Mesenteric fat pad (tissue), 1 donor: Measurements from ENCODE around the gene SORT1. TPM values are rescaled to one million over a fixed set of nuclear protein-coding genes. Genes with fewer than 3 reads are reported as not detected.
"Not testable (repeated sequence)": the region's sequence is repeated elsewhere in the genome, so short reads cannot be mapped to it uniquely, and the experiment has no call there.

ENCODE experiments used
- DNase-seq: peaks from one replicate; pipeline ENCODE4 v3.0.0-alpha.2; 2020; ENCODE audit warnings: low spot score
- total RNA-seq: library from RNA; stranded (reverse); fragmentation: NEBNext Ultra II Directional; extraction: Animal tissue kit (Norgen Biotek cat#: 25700); gene quantifications from one replicate; pipeline ENCODE4 v1.2.1, GENCODE V29; 2021
- donor health status: DM: yes; HTN: yes; CAD: no.

SORT1 gene
- total RNA-seq, 1 donor from 2014 or later: 169 TPM

DNA sequence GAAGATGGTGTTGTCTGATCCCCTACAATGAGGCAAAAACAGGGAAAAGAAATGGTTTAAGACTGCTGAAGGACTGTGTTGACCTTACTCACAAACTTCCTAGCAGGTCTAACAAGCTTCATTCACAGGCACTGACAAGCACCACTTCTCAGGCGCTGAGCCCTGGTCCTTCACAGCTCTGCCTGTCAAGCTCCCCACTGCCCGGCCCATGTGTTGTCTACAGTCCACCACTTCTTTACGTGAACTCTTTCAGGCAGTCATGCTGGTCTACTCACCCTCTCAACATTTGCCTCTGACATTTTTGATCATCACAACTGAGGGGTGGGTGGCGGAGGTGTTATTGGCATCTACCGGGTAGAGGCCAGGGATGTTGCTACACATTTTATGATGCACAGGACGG lies 50.2 kb downstream of the SORT1 start:
- no peak for DNase-seq

DNA sequence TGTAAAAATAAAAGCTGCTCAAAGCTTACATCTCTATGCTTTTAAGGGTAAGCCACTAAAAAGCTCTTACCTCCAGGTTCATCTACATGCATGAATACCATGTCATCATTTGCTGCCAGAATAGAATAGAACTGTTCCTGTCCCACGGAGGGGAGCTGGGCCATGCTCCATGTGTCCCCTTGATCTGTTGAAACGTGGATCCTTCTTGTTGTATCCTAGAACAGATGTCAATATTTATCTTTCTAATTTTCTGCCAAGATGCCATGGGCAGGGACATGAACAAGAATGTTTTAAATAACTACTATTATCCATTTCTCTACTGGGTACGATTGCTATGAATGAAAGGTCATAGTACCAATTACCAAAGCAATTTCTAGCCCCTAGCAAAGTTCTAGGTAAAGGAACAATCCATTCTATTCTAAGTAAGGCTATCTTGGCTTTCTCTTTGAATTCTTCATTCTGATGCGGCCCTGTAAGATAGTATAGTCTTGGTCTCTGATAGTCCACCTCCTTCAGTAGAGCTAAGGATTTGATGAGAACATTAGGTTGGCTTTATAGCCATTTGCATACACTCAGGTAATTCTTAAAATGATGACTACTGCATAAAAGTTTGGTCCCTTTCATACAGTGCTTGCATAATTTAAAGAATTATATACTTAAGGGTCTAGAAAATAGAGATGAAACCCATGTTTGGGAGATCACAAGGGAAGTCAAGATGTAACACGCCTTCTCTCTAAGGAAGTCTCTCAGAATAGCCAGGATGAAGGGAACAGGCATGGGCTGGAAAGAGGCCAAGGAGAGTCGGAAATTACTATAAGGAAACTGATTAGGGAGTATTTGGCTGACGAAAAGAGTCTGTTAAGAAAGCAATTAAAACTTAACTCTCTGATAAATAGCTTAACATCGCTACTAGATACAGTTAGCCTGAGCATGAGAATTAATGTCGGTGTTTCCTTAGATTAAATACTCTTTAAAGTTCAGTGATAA lies 55.5 kb downstream of the SORT1 start:
- no peak for DNase-seq

GRCh38 chr1:109338608-109339007 lies 59.1 kb downstream of the SORT1 start:
- no peak for DNase-seq

DNA sequence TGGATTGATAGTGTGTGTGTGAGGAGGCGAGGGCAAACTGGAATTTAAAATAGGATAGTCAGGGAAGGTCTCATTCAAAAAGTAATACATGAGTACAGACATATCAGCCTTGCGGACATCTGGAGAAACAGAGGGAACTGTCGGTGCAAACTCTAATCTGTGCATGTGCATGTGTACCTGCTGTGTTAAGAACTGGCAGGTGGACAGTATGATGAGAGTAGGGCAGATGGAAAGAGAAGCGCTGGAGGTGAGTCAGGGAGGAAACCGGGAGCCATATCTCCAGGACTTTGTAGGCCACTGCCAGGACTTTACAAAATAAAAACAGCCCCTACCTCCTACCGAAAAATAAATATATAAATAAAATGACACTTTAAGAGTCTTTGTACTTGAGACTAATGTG lies 59.6 kb downstream of the SORT1 start:
- DNase-seq: no peak

GRCh38 chr1:109335091-109335490 lies 62.6 kb downstream of the SORT1 start:
- no peak for DNase-seq

DNA sequence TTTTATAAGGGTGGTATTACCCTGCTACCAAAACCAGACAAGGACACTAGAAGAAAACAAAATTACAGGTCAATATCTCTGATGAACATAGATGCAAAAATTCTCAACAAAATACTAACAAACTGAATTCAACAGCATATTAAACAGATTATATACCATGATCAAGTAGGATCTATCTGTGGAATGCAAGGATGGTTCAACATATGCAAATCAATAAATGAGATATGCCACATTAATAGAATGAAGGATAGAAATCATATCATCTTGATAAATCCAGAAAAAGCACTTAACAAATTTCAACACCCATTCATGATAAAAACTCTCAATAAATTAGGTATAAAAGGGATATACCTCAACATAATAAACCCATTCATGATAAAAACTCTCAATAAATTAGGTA lies 66.6 kb downstream of the SORT1 start:
- no peak for DNase-seq

GRCh38 chr1:109327285-109327684 lies 70.4 kb downstream of the SORT1 start:
- DNase-seq: no peak

GRCh38 chr1:109322974-109323373 lies 74.7 kb downstream of the SORT1 start:
- no peak for DNase-seq

GRCh38 chr1:109319114-109319513 lies 78.6 kb downstream of the SORT1 start:
- DNase-seq: no peak

- DNase-seq: no peak
Measured at GRCh38 chr1:109316506-109316905, 81.2 kb downstream of the SORT1 start.

DNA sequence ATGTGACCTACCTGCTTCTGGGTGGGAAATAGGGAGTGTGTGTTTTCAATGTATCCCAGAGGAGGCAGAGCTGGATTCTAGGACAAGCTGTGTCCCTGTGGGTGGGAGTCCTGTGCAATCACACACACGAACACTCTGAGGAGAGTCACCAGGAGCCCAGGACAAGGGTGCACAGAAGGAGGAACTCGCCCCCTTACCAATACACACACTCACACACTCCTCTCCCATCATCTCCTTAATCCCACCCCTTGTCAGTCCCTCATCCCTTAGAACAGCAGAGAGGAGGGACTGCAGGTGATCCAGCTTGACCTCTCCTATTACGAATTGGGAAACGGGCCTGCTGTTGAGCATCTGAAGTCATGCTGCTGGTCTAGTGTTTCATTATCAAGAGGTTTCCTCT lies 82.4 kb downstream of the SORT1 start:
- DNase-seq: no peak

GRCh38 chr1:109314795-109315194 lies 82.9 kb downstream of the SORT1 start:
- no peak for DNase-seq

DNA sequence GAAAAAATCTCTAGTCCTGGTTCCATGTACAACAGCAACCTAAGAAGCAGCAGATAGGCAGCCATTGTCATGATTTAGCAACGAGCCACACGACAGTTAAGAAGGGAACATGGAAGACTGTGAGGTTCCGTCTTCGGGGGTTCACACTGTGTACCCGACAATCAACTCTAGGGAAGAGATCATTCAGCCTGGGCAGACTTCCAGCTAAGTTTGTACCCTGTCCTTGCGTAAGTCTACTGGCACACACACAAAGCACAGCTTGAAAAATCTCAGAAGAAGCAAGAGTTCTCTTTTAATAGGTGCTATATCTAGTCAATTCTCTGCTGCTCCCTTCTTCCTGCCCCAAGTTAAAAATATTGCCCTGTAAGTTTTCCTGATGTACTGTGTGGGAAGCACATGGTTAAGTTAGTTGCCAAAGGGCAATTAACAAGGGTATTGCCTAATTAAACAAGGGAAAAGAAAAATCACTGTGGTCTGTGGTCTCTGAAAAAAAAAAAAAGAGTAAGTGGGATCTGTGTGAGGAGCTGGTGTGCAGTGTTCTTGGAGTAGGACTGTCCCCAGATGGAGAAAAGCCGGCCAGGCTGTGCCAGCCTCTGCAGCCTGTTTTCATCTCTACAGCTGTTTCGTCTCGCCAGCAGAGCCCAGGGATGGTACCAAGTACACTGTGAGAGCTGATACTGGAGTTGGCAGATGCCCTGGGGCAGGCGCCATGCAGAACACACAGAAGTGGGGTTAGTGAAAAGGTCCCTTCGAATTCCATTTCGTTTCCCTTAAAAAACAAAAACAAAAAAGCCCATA lies 84.5 kb downstream of the SORT1 start:
- DNase-seq: no peak

DNA sequence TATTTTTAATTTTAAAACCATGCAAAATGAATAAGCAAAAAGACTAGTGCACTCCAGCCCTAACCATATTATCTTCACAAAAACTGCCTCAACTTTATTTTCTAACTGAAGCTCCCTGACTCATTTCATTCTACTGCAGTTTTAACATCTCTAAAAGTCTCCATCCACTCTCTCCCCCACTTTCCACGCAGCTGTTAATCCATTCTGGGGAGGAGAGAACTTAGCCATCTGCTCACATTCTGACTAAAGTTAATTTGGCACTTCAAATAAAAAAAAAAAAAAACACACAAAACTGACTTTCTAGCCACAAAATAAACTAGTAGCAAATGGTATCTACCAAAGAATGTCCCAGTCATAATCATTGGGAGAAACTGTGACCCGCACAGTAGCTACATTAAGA lies 85.5 kb downstream of the SORT1 start:
- no peak for DNase-seq

DNA sequence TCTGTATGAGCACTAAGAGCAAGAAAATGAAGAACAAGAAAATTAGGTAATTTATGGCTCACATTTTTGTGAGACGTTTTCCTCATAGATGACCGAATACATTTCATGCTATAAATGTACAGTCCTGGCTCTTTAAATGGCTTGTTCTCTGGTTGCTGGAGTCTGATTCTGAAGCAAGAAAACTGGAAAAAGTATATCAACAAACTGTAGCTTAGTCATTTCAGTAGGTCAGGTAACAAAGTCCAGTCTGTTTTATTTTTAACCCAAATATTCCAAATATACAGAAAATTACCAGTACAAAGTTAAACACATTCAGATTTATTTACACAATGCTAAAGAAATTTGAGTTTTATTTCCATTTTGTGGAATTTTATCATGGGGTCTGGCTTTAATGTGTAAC lies 88.4 kb downstream of the SORT1 start:
- DNase-seq: no peak

GRCh38 chr1:109307274-109308021 lies 90.3 kb downstream of the SORT1 start:
- DNase-seq: no peak

DNA sequence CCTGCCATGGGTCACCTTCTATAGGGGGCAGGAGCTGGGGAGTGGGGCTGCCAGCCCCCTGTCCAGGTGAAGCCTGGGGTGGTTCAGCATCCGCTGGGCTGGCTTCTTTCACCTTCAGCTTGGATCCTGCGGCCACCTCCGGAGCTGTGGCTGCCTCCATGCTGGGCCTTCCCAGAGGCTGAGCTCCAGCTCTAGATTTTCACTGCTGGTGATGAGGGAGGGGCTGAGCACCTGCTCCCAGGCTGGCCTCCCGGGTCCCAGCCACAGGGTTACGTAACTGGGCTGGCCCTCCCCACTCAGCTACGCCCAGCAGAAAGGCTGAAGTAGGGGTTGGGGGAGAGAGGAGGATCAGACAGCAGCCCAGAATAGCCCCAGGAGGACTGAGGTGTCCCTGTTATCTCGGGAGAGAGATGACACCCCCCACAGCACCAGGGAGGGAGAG lies 90.9 kb downstream of the SORT1 start, which contains the start of gene MYBPHL:
MYBPHL (minus strand) TSS at position 180 of the 442 bp plus-strand sequence; CDS start at position 160, 20 bp downstream.
- no peak for DNase-seq

DNA sequence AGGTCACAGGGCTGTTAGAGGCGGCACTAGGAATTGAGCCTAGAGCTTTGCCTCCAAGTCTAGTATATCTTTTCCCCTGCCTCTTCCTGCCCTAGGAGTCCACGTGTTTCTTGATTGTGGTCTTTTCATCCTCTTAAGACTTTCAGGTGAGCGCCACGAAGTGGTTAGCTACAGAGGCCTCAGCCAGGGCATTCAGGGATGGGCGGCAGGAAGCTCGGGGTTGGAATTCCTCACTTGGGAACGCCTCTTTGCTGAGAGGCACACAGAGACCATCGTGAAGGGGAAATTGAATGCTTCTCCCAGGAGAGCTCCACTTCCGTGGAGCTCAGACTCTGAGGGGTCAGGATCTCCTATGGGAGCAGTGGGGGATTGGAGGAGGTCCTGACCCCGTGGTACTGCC lies 91.7 kb downstream of the SORT1 start:
- DNase-seq: not testable (repeated sequence)

DNA sequence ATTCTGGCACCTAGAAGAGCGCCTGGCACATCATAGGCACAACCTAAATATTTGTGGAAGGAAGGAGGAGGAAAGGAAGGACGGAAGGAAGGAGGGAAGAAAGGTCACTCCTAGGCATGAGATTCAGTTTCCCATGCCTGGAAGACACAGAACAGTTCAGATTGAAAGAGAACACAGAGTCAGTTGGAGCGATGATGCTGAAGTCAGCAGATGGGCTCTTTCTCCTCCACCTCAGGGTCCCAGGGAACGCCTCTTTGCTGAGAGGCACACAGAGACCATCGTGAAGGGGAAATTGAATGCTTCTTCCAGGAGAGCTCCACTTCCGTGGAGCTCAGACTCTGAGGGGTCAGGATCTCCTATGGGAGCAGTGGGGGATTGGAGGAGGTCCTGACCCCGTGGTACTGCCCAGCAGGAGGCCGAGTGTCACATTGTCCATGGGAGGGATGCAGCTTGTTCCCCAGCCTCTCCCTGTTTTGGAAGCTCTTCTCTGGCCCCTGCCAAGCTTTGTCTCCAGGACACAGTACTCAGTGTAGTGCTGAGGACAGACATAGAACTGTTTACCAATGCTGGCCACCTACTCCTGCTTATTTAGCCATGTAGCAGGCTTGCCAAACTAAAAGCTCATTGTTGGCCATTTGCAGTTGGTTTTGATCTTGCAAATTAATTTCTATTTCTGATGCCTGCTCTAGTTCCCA lies 93.3 kb downstream of the SORT1 start:
- no peak for DNase-seq

DNA sequence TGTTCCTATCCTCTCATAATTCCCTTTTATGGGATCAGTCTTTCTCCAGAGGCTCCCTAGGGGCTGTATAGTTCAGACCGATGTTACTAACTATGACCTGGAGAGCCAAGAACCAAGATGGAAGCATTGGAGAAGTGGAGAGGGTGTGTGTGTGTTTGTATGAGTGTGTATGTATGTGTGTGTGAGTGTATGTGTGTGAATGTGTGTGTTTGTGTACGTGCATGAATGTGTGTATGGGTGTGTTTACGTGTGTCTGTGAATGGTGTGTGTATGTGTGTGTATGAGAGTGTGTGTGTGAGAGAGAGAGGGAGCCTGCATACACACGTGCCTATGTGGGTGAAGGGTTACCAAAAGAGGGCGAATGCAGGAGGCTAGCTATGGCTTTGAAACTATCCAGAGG lies 95.8 kb downstream of the SORT1 start:
- DNase-seq: no peak
